ENCODE data around the gene FAM83D.

DNA sequence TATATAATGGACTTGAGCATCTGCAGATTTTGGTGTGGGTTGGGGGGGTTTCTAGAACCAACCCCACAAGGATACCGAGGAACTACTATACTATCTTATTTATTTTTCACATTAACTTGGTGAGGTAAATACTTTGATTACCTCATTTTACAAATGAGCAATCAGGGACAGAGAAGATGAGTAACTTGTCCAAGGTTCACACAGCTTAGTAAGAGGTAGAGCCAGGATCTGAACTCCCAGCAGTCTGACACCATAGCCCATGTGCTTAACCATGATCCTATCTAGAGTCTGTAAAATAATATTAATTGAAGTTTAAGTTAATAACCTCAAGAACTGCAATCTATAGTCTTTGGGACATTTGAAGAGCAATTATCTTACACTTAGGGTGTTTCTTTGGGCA is 64.5 kb downstream of the FAM83D start:
- TF ChIP-seq, protein P1, sequence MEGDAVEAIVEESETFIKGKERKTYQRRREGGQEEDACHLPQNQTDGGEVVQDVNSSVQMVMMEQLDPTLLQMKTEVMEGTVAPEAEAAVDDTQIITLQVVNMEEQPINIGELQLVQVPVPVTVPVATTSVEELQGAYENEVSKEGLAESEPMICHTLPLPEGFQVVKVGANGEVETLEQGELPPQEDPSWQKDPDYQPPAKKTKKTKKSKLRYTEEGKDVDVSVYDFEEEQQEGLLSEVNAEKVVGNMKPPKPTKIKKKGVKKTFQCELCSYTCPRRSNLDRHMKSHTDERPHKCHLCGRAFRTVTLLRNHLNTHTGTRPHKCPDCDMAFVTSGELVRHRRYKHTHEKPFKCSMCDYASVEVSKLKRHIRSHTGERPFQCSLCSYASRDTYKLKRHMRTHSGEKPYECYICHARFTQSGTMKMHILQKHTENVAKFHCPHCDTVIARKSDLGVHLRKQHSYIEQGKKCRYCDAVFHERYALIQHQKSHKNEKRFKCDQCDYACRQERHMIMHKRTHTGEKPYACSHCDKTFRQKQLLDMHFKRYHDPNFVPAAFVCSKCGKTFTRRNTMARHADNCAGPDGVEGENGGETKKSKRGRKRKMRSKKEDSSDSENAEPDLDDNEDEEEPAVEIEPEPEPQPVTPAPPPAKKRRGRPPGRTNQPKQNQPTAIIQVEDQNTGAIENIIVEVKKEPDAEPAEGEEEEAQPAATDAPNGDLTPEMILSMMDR (IDR thresholded peaks at IDR 0.05; ENCODE audit: low read depth, low read length), result no peak
- no peak for TF ChIP-seq EZH2phosphoT487 (IDR thresholded peaks at IDR 0.05; ENCODE audit: low read depth)

Data from OCI-LY3 (cell line).